GM23338 (cell line): ENCODE results near the gene SLC26A11. TPM values are rescaled to one million over a fixed set of nuclear protein-coding genes. Genes with fewer than 3 reads are reported as not detected.

Experiments used
- ATAC-seq: fragments of 200-7000 bp; cut with Tn5 transposase; 3 replicates; pipeline ENCODE4 v1.9.1; 2020
- DNase-seq: peaks from one replicate; pipeline ENCODE4 v3.0.0-alpha.2; 2015; ENCODE audit warnings: low spot score
- H2AFZ ChIP-seq: fragments of 200-600 bp; sonication (generic); 2 replicates; pipeline ENCODE4 v1.8.0; 2016; ENCODE audit warnings: antibody characterized with exemption, mild to moderate bottlenecking, moderate library complexity
- H3F3A ChIP-seq: fragments of 200-600 bp; sonication (generic); replicated peaks from 2 replicates; pipeline ENCODE4 v1.8.0; 2017; ENCODE audit warnings: antibody characterized with exemption, mixed run types, low read depth
- H3K27ac ChIP-seq: fragments of 200-600 bp; sonication (generic); 2 replicates; pipeline ENCODE4 v1.6.1; 2016; ENCODE audit warnings: low read depth
- H3K27me3 ChIP-seq: fragments of 200-600 bp; sonication (generic); 2 replicates; pipeline ENCODE4 v1.8.0; 2016; ENCODE audit warnings: mild to moderate bottlenecking, mixed run types, moderate library complexity; ENCODE audit not compliant: insufficient read depth
- H3K36me3 ChIP-seq: fragments of 200-600 bp; sonication (generic); 2 replicates; pipeline ENCODE4 v1.8.0; 2016; ENCODE audit warnings: mild to moderate bottlenecking; ENCODE audit not compliant: insufficient read depth
- H3K4me1 ChIP-seq: fragments of 200-600 bp; sonication (generic); 2 replicates; pipeline ENCODE4 v1.8.0; 2016; ENCODE audit warnings: mild to moderate bottlenecking, moderate library complexity; ENCODE audit not compliant: insufficient read depth
- H3K4me2 ChIP-seq: fragments of 200-600 bp; sonication (generic); 2 replicates; pipeline ENCODE4 v1.7.1; 2017; ENCODE audit warnings: mixed run types
- H3K4me3 ChIP-seq: fragments of 200-600 bp; sonication (generic); 2 replicates; pipeline ENCODE4 v1.6.1; 2016; ENCODE audit warnings: mixed run types
- H3K79me2 ChIP-seq: fragments of 200-600 bp; sonication (generic); replicated peaks from 2 replicates; pipeline ENCODE4 v1.8.0; 2017; ENCODE audit warnings: mild to moderate bottlenecking; ENCODE audit not compliant: insufficient read depth
- H3K9me2 ChIP-seq: fragments of 200-600 bp; sonication (generic); 2 replicates; pipeline ENCODE4 v1.8.0; 2017; ENCODE audit not compliant: insufficient read depth
- H4K20me1 ChIP-seq: fragments of 200-600 bp; sonication (generic); replicated peaks from 2 replicates; pipeline ENCODE4 v1.8.0; 2017; ENCODE audit warnings: mild to moderate bottlenecking; ENCODE audit not compliant: insufficient read depth
- H3K27ac Mint-ChIP-seq: 2 replicates; pipeline ENCODE4 v1.8.0; 2020; ENCODE audit warnings: inconsistent platforms, mild to moderate bottlenecking, moderate library complexity, mixed read lengths
- H3K27me3 Mint-ChIP-seq: 3 replicates; pipeline ENCODE4 v1.8.0; 2022; ENCODE audit warnings: low read depth, mild to moderate bottlenecking, moderate library complexity, mixed read lengths, inconsistent platforms; ENCODE audit not compliant: insufficient read depth, poor library complexity
- H3K36me3 Mint-ChIP-seq: 3 replicates; pipeline ENCODE4 v1.8.0; 2021; ENCODE audit warnings: low read depth, mild to moderate bottlenecking, inconsistent platforms, moderate library complexity, mixed read lengths
- H3K4me1 Mint-ChIP-seq: 3 replicates; pipeline ENCODE4 v1.8.0; 2020; ENCODE audit warnings: mild to moderate bottlenecking, inconsistent platforms, mixed read lengths
- H3K4me3 Mint-ChIP-seq: 3 replicates; pipeline ENCODE4 v1.8.0; 2021; ENCODE audit warnings: moderate library complexity, mild to moderate bottlenecking, inconsistent platforms, mixed read lengths
- H3K9me3 Mint-ChIP-seq: 3 replicates; pipeline ENCODE4 v1.8.0; 2020; ENCODE audit warnings: moderate library complexity, mild to moderate bottlenecking, inconsistent platforms, mixed read lengths
- CREB1 ChIP-seq: fragments of 250-450 bp; sonication (Bioruptor Pico); IDR thresholded peaks from 2 replicates; pipeline ENCODE4 v1.5.0; 2020; ENCODE audit warnings: low read depth, mild to moderate bottlenecking, moderate library complexity
- CTCF ChIP-seq, 2 experiments: fragments of 200-600 bp in 1 of 2; sonication (generic) in 1 of 2; conservative IDR thresholded peaks; 2 replicates each; pipeline versions ENCODE4 v1.5.1 to v1.6.1; 2016 to 2017; ENCODE audit warnings: antibody characterized with exemption in 2 of 2, low read depth in 2 of 2, mild to moderate bottlenecking in 2 of 2, moderate library complexity in 1 of 2
- ETS1 ChIP-seq: IDR thresholded peaks from 2 replicates; pipeline ENCODE4 v1.6.1; 2016; ENCODE audit warnings: antibody characterized with exemption
- EZH2phosphoT487 ChIP-seq: fragments of 200-600 bp; sonication (generic); IDR thresholded peaks from one replicate; pipeline ENCODE4 v1.8.1; 2018; ENCODE audit warnings: antibody characterized with exemption; ENCODE audit not compliant: unreplicated experiment
- JUNB ChIP-seq: IDR thresholded peaks from one replicate; pipeline ENCODE4 v1.6.1; 2016; ENCODE audit warnings: antibody characterized with exemption; ENCODE audit not compliant: unreplicated experiment
- NANOG ChIP-seq: IDR thresholded peaks from 2 replicates; pipeline ENCODE4 v1.6.1; 2016; ENCODE audit warnings: antibody characterized with exemption, borderline replicate concordance
- REST ChIP-seq: IDR thresholded peaks from one replicate; pipeline ENCODE4 v1.6.1; 2018; ENCODE audit warnings: antibody characterized with exemption; ENCODE audit not compliant: unreplicated experiment
- STAT1 ChIP-seq: IDR thresholded peaks from one replicate; pipeline ENCODE4 v1.6.1; 2016; ENCODE audit warnings: antibody characterized with exemption; ENCODE audit not compliant: unreplicated experiment
- ZNF331 ChIP-seq: fragments of 250-450 bp; sonication (Bioruptor Pico); IDR thresholded peaks from 2 replicates; pipeline ENCODE4 v1.5.0; 2020; ENCODE audit warnings: low read depth, mild to moderate bottlenecking, moderate library complexity
- ZNF462 ChIP-seq: fragments of 250-450 bp; sonication (Bioruptor Pico); IDR thresholded peaks from 2 replicates; pipeline ENCODE4 v1.5.0; 2020; ENCODE audit warnings: mild to moderate bottlenecking, moderate library complexity
- polyA plus RNA-seq: library from polyadenylated mRNA; unstranded; fragments of >200 nt; fragmentation: Nextera tagmentation; extraction: Ambion mirVana; gene quantifications from 2 replicates; pipeline ENCODE4 v1.2.1, GENCODE V29; 2016
- total RNA-seq: library from RNA; depleted of rRNA; stranded (reverse); fragments of >200 nt; shearing (Covaris generic); gene quantifications from 2 replicates; pipeline ENCODE4 v1.2.3, GENCODE V29; 2014

SLC26A11 gene
- total and polyA plus RNA-seq, 2 experiments from 2014 or later = 10.9 to 23.0 TPM

GRCh38 chr17:80274331-80274730 is 54.1 kb downstream of the SLC26A11 start (continued):
- TF ChIP-seq CTCF (conservative IDR thresholded peaks at IDR 0.05; ENCODE audit: low read depth in 2 of 2) (no peak), NANOG (no peak), ZNF331 (CRISPR knock-in tag) (no peak), STAT1 (no peak), CREB1 (no peak), JUNB (no peak)

- no peak overlapping the region for H3K4me3 ChIP-seq
- DNase-seq (no peak), ATAC-seq (no peak)
- no peak overlapping the region for H3K4me2 ChIP-seq
- no peaks in the 10 kb centered on the region for H3K79me2 ChIP-seq
- H4K20me1 ChIP-seq = 0 out of 2 replicates have a peak, but pooled peaks cover 10% of the 10 kb centered on the region
- no peak overlapping the region for H3K27ac ChIP-seq
- H3K9me2 ChIP-seq = no peaks in the 10 kb centered on the region
- peaks cover 18% of the 10 kb centered on the region for H3K36me3 Mint-ChIP-seq
- no peaks in the 10 kb centered on the region for H3K27me3 ChIP-seq
- H2AFZ ChIP-seq = no peak overlapping the region
- peaks cover 8% of the 10 kb centered on the region for H3K4me1 ChIP-seq
- no peak overlapping the region for H3K4me3 Mint-ChIP-seq
- peaks cover 23% of the 10 kb centered on the region for H3K27me3 Mint-ChIP-seq
- no peak overlapping the region for H3K27ac Mint-ChIP-seq
- peaks cover 14% of the 10 kb centered on the region for H3K4me1 Mint-ChIP-seq
- H3K36me3 ChIP-seq = no peaks in the 10 kb centered on the region
- H3K9me3 Mint-ChIP-seq = peaks cover 3% of the 10 kb centered on the region; the same call in 2 of the 3 replicates
- H3F3A ChIP-seq = peaks cover 8% of the 10 kb centered on the region
- TF ChIP-seq ZNF331 (CRISPR knock-in tag) (no peak), CREB1 (no peak), JUNB (no peak), EZH2phosphoT487 (no peak), ZNF462 (no peak), ETS1 (no peak), REST (no peak)
Measured at GRCh38 chr17:80274871-80275449, 54.7 kb downstream of the SLC26A11 start.
